Ramos (cell line): ENCODE results near the gene LAMA3.

Source experiments
- in situ Hi-C: fragments of 300-500 bp; cut with MboI; formaldehyde crosslinking; loops from one replicate; pipeline ENCODE4 v1.14.3; 2022; ENCODE audit warnings: low sequenced_read_pairs; ENCODE audit not compliant: unreplicated experiment

The LAMA3 gene

DNA sequence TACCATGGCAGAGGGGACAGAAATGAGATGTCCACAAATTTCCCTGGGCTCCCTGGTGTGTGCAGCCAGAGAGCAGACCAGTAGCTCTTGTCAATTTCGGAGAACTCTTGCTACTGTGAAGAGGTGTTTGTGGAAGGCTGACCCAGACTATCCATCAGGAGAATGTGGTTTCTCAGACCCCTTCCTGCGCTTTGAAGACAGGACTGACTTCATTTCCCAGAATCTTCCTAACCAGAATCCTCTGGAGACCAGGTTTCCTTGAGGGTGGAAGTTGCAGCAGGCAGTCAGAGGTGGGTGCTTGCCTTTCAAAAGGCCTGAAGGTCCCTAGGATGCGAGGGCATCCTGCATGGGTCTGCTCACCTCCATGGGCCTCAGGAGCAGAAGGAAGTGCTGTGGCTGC, 121.9 kb downstream of the LAMA3 start:
- in situ Hi-C loops, result loop anchor here (10.0 kb wide), 1 partner anchor 64 kb away; no protein-coding TSS in a partner anchor

- in situ Hi-C loops, result loop anchor here (10.0 kb wide), 1 partner anchor 62 kb away; no protein-coding TSS in a partner anchor
Measured at GRCh38 chr18:23812546-23813440, 123.5 kb downstream of the LAMA3 start.

DNA sequence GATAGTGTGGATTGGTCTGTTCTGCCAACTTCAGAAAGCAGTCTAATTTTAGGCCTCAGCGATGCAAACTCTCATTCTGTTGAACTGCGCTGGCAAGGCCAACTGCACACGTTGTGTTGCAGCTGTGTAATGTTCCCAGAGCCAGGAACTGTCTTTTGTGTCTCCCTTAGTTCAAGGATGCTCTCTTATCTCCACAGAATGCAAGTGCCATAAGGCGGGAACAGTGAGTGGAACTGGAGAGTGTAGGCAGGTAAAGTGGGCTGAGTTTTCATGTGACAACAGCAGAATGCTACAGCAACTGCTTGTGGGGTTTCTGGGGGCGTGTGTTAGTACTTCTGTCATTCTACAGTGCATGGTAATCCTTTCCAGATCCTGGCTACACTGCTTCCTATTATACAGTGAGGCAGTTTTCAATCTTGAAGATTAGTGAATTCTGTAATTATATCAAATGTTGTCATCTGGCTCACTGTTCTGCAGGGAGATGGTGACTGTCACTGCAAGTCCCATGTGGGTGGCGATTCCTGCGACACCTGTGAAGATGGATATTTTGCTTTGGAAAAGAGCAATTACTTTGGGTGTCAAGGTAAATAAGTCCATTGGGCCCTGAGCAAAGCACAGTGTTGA, 125.8 kb downstream of the LAMA3 start:
- in situ Hi-C loops, result loop anchor here (10.0 kb wide), 1 partner anchor 60 kb away; no protein-coding TSS in a partner anchor

- in situ Hi-C loops, result loop anchor here (10.0 kb wide), 1 partner anchor 59 kb away; no protein-coding TSS in a partner anchor
Measured at GRCh38 chr18:23816021-23816420, 126.8 kb downstream of the LAMA3 start.

DNA sequence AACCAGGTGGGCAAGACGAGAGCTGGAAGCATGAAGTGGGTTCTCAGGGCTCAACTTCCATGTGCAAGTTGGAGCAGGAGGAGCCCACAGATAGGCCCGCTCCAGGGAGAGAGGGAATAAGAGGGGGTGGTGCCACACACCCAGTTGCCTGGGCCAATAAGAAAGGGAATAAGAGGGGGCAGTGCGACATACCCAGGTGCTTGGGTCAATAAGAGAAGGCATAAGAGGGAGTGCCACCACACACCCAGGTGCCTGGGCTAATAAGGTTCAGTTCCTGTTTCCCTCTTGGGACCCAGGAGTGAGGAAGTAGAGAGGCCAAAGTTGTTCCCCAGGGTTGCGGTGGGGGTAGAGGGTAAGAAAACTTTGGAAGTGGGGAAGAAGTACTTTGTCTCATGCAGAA, 127.5 kb downstream of the LAMA3 start:
- in situ Hi-C loops, result loop anchor here (10.0 kb wide), 1 partner anchor 58 kb away; no protein-coding TSS in a partner anchor

- in situ Hi-C loops, result loop anchor here (10.0 kb wide), 1 partner anchor 56 kb away; no protein-coding TSS in a partner anchor
Measured at GRCh38 chr18:23819001-23819400, 129.7 kb downstream of the LAMA3 start.

DNA sequence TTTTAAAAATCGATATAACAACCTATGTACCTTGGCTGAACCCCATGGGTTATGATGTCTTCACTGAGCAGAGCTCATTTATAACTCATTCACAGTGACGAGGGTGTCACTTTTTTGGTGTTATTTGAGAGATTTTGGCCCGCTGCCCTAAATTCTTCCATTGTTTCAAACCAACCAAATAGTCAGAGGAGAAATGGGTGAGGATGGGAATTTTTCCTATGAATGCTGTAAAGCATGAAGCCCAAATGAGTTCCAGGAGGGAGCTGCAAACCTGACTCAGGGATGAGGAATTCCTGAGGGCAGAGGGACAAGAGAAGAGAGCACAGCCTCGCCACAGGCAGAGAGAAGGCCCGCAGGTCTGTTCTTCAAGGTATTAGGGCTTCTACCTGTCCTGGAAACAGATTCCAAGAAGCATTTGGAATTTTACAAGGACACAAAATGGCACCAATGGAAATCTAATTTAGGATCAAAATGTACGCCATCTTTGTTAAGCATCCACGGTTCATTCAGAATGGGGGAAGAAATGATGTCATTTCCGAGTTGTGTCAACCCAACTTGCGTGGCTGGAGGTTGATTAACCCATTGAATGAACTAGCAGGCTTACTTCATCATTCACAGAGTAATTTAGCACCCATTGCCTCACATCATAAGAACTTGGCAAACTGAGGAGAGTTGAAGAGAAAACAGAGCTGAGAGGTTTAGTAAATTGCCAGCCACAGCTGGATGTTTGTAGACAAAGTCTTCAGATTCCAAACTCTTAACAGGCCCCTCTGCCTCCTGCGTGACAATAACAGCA, 133.5 kb downstream of the LAMA3 start:
- in situ Hi-C loops, result no loop called here

DNA sequence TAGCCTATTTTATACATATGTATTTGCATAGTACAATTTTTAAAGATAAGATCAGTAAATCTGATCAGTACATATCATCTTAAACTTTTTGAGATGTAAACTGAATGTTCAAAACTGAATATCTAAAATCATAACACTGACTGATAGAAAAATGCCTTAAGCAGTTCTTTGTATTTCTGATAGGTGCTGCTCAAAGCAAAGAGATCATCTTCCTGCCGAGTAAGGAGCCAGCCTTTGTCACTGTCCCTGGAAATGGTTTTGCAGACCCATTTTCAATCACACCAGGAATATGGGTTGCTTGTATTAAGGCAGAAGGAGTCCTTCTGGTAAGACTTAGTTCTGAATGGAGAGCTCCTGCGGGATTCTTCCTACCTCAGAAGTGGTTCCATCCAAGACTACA, 135.0 kb downstream of the LAMA3 start:
- in situ Hi-C loops, result no loop called here

- in situ Hi-C loops, result no loop called here
Measured at GRCh38 chr18:23824669-23825068, 135.4 kb downstream of the LAMA3 start.

DNA sequence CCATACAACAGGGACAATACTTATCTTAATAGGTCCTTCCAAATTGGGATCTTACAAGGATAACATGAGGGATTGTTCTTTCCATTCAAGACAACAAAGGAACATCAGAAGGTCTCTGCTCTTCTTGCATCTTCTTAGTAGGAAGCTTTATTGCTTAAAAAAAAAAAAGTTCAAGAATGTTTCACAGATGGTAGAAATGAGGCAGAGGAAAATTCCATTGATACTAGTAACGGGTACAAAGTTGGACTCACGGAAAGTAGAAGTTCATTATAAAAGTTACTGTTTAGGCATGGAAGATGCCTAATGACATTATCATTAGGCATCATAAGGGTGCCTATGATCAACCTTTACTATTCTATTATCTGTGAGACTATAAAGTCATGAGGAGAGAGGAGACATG, 136.2 kb downstream of the LAMA3 start:
- in situ Hi-C loops, result no loop called here

DNA sequence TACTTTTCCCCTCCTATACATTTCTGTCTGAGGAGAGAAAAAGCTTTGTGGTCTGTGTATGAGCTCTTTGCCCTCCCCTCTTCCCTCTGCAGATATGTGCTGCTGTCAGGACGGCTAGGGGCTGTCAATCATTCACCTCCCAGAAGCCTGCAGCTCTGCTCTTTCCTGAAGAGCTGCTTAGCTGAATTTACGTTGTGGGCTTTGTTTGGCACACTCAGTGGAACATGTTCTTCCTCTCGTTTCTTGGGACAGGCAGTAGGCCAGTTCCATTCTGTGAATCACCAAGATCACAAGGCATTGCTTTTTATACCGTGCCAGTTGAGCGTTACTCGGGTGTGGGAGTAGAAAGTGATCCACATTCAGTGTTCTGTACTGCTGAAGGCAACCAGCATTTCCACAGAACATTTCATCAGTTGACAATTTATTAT, 136.7 kb downstream of the LAMA3 start:
- in situ Hi-C loops, result no loop called here

- in situ Hi-C loops, result no loop called here
Measured at GRCh38 chr18:23826850-23827620, 137.8 kb downstream of the LAMA3 start.

GRCh38 chr18:23827681-23828080, 138.4 kb downstream of the LAMA3 start:
- in situ Hi-C loops, result no loop called here

GRCh38 chr18:23828426-23828825, 139.2 kb downstream of the LAMA3 start:
- in situ Hi-C loops, result no loop called here

GRCh38 chr18:23832911-23833310, 143.7 kb downstream of the LAMA3 start:
- in situ Hi-C loops, result loop anchor here (10.0 kb wide), 1 partner anchor 72 kb away; no protein-coding TSS in a partner anchor

DNA sequence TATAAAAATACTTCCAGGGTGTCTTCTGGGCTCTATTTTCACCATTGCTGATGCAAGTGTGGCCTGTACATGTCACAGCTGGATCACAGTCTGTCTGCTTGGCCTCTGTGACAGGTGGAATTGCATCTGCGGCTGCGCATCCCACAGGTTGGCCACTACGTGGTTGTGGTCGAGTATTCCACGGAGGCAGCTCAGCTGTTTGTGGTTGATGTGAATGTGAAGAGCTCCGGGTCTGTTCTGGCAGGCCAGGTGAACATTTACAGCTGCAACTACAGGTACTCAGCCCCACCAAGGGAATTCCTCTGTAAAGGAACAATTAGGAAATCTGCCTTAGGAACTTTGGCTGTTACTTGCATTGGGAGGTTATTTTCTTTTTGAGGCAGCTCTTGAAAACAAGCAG, 144.5 kb downstream of the LAMA3 start:
- in situ Hi-C loops, result loop anchor here (10.0 kb wide), 1 partner anchor 71 kb away; no protein-coding TSS in a partner anchor

GRCh38 chr18:23835091-23835490, 145.8 kb downstream of the LAMA3 start:
- in situ Hi-C loops, result loop anchor here (10.0 kb wide), 1 partner anchor 70 kb away; no protein-coding TSS in a partner anchor

DNA sequence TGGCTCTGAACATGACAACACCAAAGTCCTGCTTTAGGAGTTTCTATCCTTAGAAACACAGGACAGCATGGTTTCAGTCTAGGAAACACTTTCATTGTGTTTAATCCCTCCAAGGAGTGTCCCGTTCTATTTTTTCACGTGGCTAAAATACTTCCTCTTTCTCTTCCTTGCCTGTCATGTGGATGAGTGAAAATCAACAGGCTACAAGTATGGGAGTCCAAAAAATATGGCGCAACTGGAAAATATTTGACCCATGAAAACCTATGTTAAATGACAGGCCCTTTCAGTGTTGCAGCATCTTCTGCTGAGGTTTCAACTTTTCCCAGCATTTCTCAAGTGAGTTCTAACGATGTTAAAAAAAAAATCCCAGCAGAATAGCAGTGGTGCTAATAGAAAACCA, 146.3 kb downstream of the LAMA3 start:
- in situ Hi-C loops, result loop anchor here (10.0 kb wide), 1 partner anchor 69 kb away; no protein-coding TSS in a partner anchor

GRCh38 chr18:23837591-23837990, 148.3 kb downstream of the LAMA3 start:
- in situ Hi-C loops, result loop anchor here (10.0 kb wide), 1 partner anchor 67 kb away; no protein-coding TSS in a partner anchor
